Fibroblast of the aortic adventitia (primary cell): ENCODE results near the gene DNAJC16. TPM values are rescaled to one million over a fixed set of nuclear protein-coding genes. Genes with fewer than 3 reads are reported as not detected.

Experiments
- DNase-seq: peaks from one replicate; pipeline ENCODE4 v3.0.0-alpha.2; 2010; ENCODE audit warnings: low read depth
- H3K4me3 ChIP-seq: 2 replicates; pipeline ENCODE4 v1.5.1; 2011; ENCODE audit warnings: low read depth, mild to moderate bottlenecking, control low read depth, low read length, moderate library complexity
- total RNA-seq: library from RNA; depleted of rRNA; stranded (reverse); fragments of >200 nt; gene quantifications from 2 replicates; pipeline ENCODE4 v1.2.3, GENCODE V29; 2012; ENCODE audit warnings: low replicate concordance
- TF ChIP-seq, protein P1 (sequence below): IDR thresholded peaks from 2 replicates; pipeline ENCODE4 v1.5.1; 2011; ENCODE audit warnings: mild to moderate bottlenecking, low read length, control low read depth, inconsistent platforms; ENCODE audit not compliant: insufficient read depth

The DNAJC16 gene
- total RNA-seq, 1 donor = 20.0 TPM

DNA sequence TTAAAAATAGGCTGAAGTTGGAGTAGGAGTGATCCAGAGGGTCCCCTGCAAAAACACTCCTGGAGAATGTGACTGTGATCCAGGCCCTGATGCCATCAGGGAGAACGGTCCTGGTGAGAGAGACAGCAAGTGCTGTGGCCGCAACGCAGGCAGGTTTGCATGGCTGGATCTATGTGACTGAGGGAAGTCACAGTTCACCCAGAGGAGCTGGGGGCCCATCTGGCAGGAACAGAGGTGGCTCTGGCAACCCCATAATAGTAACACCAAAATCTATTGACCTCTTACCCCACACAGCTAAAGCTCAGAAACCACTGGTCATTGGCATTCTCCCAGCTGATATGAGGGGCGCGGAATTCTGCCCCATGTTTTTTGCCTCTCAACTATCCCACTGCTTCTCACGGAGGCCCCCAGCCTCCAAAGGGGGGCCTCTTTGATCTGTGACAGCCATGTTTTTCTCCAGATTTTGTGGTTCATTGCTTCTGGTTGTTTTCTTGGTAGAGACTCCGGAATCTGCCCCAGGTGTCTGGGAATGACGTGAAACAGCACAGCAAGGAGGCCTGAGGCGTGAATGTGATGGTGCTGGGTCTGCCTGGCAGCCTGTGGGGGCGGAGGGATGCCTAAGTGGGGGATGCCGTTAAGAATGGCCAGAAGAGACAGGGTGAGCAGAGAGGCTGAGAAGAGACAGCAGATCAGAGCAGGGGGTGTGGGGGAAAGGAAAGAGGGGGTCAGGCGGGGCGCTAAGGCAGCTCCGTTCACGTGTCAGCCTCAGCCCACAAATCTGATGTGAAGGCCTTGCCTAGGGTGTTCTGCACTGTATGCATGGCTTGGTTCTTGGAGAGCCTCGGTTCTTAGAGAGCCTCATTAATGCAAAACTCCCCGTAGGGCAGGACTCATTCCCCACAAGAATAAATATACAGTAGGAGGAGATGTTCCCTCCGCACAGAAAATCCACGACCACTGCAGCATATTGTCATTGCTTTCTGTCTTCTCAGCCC is 26.2 kb upstream of the DNAJC16 start:
- DNase-seq = no peak
- TF ChIP-seq, protein P1, sequence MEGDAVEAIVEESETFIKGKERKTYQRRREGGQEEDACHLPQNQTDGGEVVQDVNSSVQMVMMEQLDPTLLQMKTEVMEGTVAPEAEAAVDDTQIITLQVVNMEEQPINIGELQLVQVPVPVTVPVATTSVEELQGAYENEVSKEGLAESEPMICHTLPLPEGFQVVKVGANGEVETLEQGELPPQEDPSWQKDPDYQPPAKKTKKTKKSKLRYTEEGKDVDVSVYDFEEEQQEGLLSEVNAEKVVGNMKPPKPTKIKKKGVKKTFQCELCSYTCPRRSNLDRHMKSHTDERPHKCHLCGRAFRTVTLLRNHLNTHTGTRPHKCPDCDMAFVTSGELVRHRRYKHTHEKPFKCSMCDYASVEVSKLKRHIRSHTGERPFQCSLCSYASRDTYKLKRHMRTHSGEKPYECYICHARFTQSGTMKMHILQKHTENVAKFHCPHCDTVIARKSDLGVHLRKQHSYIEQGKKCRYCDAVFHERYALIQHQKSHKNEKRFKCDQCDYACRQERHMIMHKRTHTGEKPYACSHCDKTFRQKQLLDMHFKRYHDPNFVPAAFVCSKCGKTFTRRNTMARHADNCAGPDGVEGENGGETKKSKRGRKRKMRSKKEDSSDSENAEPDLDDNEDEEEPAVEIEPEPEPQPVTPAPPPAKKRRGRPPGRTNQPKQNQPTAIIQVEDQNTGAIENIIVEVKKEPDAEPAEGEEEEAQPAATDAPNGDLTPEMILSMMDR = no peak
- no peak overlapping the region for H3K4me3 ChIP-seq

DNA sequence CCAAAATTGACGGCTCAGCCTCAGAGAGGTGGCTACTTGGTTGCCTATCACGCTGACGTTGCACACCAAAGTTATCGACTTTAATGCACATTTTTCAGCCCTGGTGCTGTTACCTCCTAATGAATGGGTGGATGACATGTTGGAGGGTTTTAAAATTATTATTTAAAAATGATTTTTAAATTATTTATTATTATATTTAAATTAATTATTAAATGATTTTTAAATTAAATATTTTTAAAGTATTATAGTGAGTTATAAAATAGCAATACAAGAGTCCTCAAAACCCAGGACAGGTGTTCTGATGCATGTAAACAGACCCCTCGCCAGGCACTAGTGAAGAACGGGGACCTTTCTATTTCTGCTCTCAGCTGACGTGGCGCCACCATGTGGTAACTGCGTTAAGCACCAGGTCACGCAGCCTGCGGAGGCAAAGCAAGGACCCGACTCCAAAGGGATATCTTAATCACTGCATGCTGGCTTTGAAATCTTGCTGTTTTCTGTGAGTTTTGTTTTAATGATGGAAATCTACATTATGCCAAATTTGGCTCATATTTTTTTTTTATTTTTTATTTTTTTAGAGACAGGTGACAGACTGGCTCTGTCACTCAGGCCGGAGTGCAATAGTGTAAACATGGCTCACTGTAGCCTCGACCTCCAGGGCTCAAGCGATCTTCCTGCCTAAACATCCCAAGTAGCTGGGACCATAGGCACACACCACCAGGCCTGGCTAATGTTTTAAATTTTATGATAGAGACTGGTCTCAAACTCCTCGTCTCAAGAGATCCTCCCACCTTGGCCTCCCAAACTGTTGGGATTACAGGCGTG is 25.2 kb upstream of the DNAJC16 start:
- peak; percentile 40 for DNase-seq
- TF ChIP-seq, protein P1 = peak; percentile 69
- no peak overlapping the region for H3K4me3 ChIP-seq

DNA sequence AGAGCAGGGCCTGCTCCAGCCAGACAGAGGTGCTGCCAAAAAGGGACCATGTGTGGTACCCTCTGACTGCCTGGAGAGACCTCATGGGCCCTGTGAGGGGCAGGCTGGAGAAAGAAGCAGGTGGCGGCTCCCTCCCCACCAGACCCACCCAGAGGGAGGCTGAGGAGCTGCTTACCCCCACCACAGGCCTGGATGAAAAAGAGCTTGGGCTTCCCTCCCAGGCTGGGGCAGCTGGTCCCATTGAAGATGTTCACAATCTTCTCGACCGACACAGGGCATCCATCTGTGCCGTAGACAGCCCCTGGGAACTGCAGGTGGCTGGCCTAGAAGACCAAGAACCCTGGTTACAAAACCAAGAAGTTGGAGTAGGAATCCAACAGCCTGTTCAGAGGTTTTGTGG is 22.2 kb upstream of the DNAJC16 start:
- TF ChIP-seq, protein P1 = no peak
- H3K4me3 ChIP-seq = no peak overlapping the region
- no peak for DNase-seq

DNA sequence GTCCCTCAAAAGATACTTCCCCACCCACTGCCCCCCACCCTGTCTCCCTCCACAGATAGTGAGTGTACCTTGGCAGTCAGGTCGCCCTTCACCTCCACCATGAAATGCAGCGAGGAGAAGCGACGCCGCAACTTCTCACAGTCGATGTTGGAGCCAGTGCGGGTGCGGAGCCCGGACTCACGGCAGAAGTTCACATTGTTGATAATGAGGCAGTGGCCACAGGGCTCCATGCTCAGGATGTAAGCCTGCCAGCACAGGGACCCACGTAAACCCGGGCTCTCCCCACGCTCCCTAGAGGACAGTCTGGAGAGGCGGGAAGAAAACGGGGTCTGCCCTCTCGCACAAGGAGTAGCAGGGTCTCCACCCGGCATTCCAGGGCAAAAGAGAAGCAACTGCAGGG is 19.8 kb upstream of the DNAJC16 start:
- TF ChIP-seq, protein P1 = no peak
- DNase-seq = no peak
- H3K4me3 ChIP-seq = no peak overlapping the region

DNA sequence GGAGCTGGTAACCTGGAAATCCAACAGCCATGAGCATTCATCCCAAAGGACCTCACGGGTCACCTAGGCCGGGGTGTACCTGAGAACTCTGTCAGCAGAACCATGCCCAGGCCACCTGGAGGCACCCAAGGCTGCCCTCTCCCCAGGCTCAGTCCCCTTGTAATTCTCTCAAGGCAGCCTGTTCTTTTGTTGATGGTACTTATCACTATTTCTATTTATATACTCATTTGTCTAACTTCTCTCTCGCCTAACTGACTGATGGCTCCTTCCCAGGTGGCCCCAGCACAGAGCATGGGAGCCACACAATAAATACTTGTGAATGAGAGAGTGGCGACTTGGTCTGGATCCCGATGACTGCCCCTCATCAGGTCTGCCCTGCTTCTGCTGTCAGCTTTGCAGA is 19.4 kb upstream of the DNAJC16 start:
- TF ChIP-seq, protein P1 = no peak
- no peak for DNase-seq

DNA sequence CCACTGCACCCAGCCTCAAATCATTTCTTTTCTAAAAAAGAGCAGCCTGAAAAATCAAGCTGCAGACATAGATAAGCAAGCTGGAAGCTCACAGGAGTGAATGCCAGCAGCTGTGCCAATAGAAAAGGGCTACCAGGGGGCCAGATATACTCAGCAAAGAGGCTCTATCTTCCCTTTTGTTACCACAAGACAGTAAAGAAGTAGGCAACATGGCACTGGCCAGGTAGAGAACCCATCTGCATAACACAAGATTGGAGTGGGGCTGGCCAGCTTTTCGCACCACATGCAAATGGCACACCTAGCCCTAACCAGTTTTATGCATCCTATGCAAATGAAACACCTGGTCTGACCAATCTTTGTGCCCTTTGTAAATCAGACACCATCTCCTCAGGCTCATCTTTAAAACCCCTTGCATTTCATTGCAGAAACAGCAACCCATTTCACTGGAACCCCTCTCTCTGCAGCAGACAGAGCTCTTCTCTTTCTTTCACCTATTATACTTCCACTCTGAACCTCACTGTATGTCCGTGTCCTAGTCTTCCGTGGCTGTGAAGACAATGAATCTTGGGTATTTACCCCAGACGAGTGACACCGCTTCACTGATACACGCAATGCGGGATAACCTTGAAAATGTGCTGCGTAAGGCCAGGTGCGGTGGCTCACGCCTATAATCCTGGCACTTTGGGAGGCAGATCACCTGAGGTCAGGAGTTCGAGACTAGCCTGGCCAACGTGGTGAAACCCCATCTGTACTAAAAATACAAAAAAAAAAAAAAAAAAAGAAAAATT is 17.8 kb upstream of the DNAJC16 start:
- TF ChIP-seq, protein P1 = no peak
- H3K4me3 ChIP-seq = no peak overlapping the region
- DNase-seq = no peak

More for the DNA sequence above, 19.4 kb upstream of the DNAJC16 start:
- H3K4me3 ChIP-seq = no peak overlapping the region
